ENCODE measurements around the gene SLC25A15.

Gene SLC25A15

GRCh38 chr13:40789275-40790153, at the start of gene SLC25A15:
Gene SLC25A15, plus strand, starts transcription at chr13:40789611. Its CDS starts 3,616 bp downstream, at chr13:40793227.
- H3K27ac ChIP-seq, result peak within 1 kb of the TSS; percentile 65 to 87 (median 81)
- H3K4me3 ChIP-seq, result peak within 1 kb of the TSS; percentile 48 to 85 (median 65)

GRCh38 chr13:40749327-40749726, 40.1 kb upstream of the SLC25A15 start:
- Histone ChIP-seq H3K27ac (no peak overlapping the region), H3K4me3 (no peak overlapping the region)

GRCh38 chr13:40755082-40755700, 34.2 kb upstream of the SLC25A15 start:
- Histone ChIP-seq H3K27ac (no peak overlapping the region), H3K4me3 (no peak overlapping the region)

- Histone ChIP-seq H3K27ac (no peak overlapping the region), H3K4me3 (no peak overlapping the region)
Observed at GRCh38 chr13:40756042-40756441, 33.4 kb upstream of the SLC25A15 start.

- no peak overlapping the region for H3K4me3 ChIP-seq
- H3K27ac ChIP-seq, result no peak overlapping the region
Observed at GRCh38 chr13:40758811-40759210, 30.6 kb upstream of the SLC25A15 start.

- H3K4me3 ChIP-seq, result no peak overlapping the region
- no peak overlapping the region for H3K27ac ChIP-seq
Observed at GRCh38 chr13:40762849-40763248, 26.6 kb upstream of the SLC25A15 start.

GRCh38 chr13:40764587-40765403, 24.6 kb upstream of the SLC25A15 start:
- Histone ChIP-seq H3K27ac (no peak overlapping the region), H3K4me3 (no peak overlapping the region)

- no peak overlapping the region for H3K4me3 ChIP-seq
- no peak overlapping the region for H3K27ac ChIP-seq
Observed at GRCh38 chr13:40765602-40766001, 23.8 kb upstream of the SLC25A15 start.

- Histone ChIP-seq H3K4me3 (peak overlapping the region; percentile 58 to 77 (median 74)), H3K27ac (peak overlapping the region in 8 of 21 experiments; percentile 75 to 92 (median 86))
Observed at GRCh38 chr13:40769970-40770369, 19.4 kb upstream of the SLC25A15 start.

GRCh38 chr13:40770609-40770933, 18.8 kb upstream of the SLC25A15 start:
- Histone ChIP-seq H3K4me3 (peak overlapping the region; percentile 58 to 77 (median 74)), H3K27ac (peak overlapping the region in 20 of 21 experiments; percentile 68 to 93 (median 84))

GRCh38 chr13:40770934-40771618, 18.3 kb upstream of the SLC25A15 start, which contains the start of gene MRPS31:
Gene MRPS31, minus strand, starts transcription at chr13:40771190. Its CDS starts 54 bp downstream, at chr13:40771136.
- Histone ChIP-seq H3K4me3 (peak within 1 kb of the TSS; percentile 58 to 77 (median 74)), H3K27ac (peak within 1 kb of the TSS in 20 of 21 experiments; percentile 68 to 93 (median 84))

GRCh38 chr13:40772765-40773473, 16.5 kb upstream of the SLC25A15 start:
- H3K27ac ChIP-seq, result no peak overlapping the region
- no peak overlapping the region for H3K4me3 ChIP-seq

GRCh38 chr13:40774672-40775071, 14.7 kb upstream of the SLC25A15 start:
- Histone ChIP-seq H3K27ac (no peak overlapping the region), H3K4me3 (no peak overlapping the region)

- H3K4me3 ChIP-seq, result no peak overlapping the region
Observed at GRCh38 chr13:40776232-40776631, 13.2 kb upstream of the SLC25A15 start.

GRCh38 chr13:40776681-40777165, 12.7 kb upstream of the SLC25A15 start:
- peak overlapping the region in 1 of 7 experiments; percentile 6 for H3K4me3 ChIP-seq

More at GRCh38 chr13:40776232-40776631, 13.2 kb upstream of the SLC25A15 start:
- H3K27ac ChIP-seq, result peak overlapping the region in 8 of 21 experiments; percentile 5 to 83 (median 70)

GRCh38 chr13:40777166-40777808, 12.1 kb upstream of the SLC25A15 start:
- peak overlapping the region in 2 of 7 experiments; percentile 2 to 6 for H3K4me3 ChIP-seq

More at GRCh38 chr13:40776681-40777165, 12.7 kb upstream of the SLC25A15 start:
- peak overlapping the region in 12 of 21 experiments; percentile 5 to 83 (median 60) for H3K27ac ChIP-seq

GRCh38 chr13:40777809-40778175, 11.6 kb upstream of the SLC25A15 start:
- H3K4me3 ChIP-seq, result no peak overlapping the region
- H3K27ac ChIP-seq, result peak overlapping the region in 10 of 21 experiments; percentile 5 to 83 (median 56)

More at GRCh38 chr13:40777166-40777808, 12.1 kb upstream of the SLC25A15 start:
- peak overlapping the region in 13 of 21 experiments; percentile 5 to 83 (median 57) for H3K27ac ChIP-seq

GRCh38 chr13:40779049-40779448, 10.4 kb upstream of the SLC25A15 start:
- no peak overlapping the region for H3K4me3 ChIP-seq
- peak overlapping the region in 1 of 21 experiments; percentile 2 for H3K27ac ChIP-seq

Measured in skin epidermis (tissue), 12 donors.